Mucosa of stomach (tissue), 1 donor: ENCODE results near the gene ZSWIM2.
"Not testable (repeated sequence)": the region's sequence is repeated elsewhere in the genome, so short reads cannot be mapped to it uniquely, and the experiment has no call there.

Experiments
- H3K27me3 ChIP-seq: one replicate; pipeline ENCODE4 v1.7.0; 2013; ENCODE audit warnings: mild to moderate bottlenecking, low read length; ENCODE audit not compliant: control insufficient read depth, insufficient read depth
- H3K36me3 ChIP-seq: one replicate; pipeline ENCODE4 v1.7.0; 2013; ENCODE audit warnings: low read length; ENCODE audit not compliant: control insufficient read depth, insufficient read depth
- H3K4me1 ChIP-seq: one replicate; pipeline ENCODE4 v1.7.0; 2013; ENCODE audit warnings: mild to moderate bottlenecking, low read length; ENCODE audit not compliant: control insufficient read depth, insufficient read depth
- H3K4me3 ChIP-seq: one replicate; pipeline ENCODE4 v1.7.0; 2013; ENCODE audit warnings: low read length
- H3K9ac ChIP-seq: one replicate; pipeline ENCODE4 v1.7.0; 2013; ENCODE audit warnings: mild to moderate bottlenecking, low read length, moderate library complexity
- H3K9me3 ChIP-seq: one replicate; pipeline ENCODE4 v1.7.0; 2013; ENCODE audit warnings: mild to moderate bottlenecking, low read length, moderate library complexity; ENCODE audit not compliant: control insufficient read depth
- donor health status: Pancreatic carcinoma.

Gene ZSWIM2, protein sequence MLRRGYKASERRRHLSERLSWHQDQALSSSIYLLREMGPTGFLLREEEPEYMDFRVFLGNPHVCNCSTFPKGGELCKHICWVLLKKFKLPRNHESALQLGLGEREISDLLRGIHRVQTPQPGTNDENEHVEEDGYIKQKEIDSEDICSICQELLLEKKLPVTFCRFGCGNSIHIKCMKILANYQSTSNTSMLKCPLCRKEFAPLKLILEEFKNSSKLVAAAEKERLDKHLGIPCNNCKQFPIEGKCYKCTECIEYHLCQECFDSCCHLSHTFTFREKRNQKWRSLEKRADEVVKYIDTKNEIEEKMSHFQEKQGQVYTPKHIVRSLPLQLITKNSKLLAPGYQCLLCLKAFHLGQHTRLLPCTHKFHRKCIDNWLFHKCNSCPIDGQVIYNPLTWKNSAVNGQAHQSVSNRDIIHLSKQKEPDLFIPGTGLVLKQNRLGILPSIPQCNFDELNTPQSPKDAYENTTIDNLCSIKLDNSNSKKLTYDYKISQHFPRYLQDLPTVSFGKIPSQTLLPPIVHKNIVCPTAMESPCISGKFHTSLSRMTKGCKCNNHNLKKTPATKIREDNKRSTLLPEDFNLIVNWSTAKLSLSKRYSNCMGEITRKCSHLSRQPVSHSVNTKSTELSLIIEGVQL

GRCh38 chr2:186848873-186849578, at the start of gene ZSWIM2:
TSS of gene ZSWIM2 (minus strand) at chr2:186849170. CDS start at chr2:186849130, 40 bp downstream.
- H3K36me3 ChIP-seq = no peaks in the 10 kb centered on the region
- peak within 1 kb of the TSS; percentile 34 for H3K9ac ChIP-seq
- peaks cover 8% of the 10 kb centered on the region for H3K4me1 ChIP-seq
- H3K27me3 ChIP-seq = peaks cover 10% of the 10 kb centered on the region
- H3K9me3 ChIP-seq = no peaks in the 10 kb centered on the region
- H3K4me3 ChIP-seq = no peak within 1 kb of the TSS

DNA sequence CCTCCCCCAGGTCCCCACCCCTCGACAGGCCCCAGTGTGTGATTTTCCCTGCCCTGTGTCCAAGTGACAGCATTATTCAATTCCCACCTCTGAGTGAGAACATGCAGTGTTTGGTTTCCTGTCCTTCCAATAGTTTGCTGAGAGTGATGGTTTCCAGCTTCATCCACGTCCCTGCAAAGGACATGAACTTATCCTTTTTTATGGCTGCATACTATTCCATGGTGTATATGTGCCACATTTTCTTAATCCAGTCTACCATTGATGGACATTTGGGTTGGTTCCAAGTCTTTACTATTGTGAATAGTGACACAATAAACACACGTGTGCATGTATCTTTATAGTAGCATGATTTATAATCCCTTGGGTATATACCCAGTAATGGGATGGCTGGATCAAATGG, 47.2 kb upstream of the ZSWIM2 start:
- H3K36me3 ChIP-seq, H3K4me3 ChIP-seq, H3K9ac ChIP-seq, H3K27me3 ChIP-seq, H3K9me3 ChIP-seq, H3K4me1 ChIP-seq: not testable (repeated sequence)

DNA sequence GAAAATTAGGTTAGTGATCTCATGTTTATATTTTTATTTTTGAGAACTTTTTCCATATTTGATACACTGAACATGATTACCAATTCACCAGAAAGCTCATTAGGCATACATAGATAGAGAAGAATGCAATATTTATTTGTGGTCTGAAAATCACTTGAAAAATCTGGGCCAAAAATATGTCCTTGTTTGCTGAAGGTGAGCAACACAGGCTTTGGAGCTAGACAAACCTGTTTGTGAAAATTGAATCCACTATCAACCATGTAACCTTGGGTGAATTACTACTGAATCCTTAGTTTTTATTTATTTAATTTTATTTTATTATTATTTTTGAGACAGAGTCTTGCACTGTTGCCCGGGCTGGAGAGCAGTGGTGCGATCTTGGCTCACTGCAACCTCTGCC, 46.5 kb upstream of the ZSWIM2 start:
- no peaks in the 10 kb centered on the region for H3K4me1 ChIP-seq
- no peaks in the 10 kb centered on the region for H3K36me3 ChIP-seq
- no peaks in the 10 kb centered on the region for H3K27me3 ChIP-seq
- H3K9ac ChIP-seq = no peak overlapping the region
- H3K9me3 ChIP-seq = no peaks in the 10 kb centered on the region
- H3K4me3 ChIP-seq = no peak overlapping the region

DNA sequence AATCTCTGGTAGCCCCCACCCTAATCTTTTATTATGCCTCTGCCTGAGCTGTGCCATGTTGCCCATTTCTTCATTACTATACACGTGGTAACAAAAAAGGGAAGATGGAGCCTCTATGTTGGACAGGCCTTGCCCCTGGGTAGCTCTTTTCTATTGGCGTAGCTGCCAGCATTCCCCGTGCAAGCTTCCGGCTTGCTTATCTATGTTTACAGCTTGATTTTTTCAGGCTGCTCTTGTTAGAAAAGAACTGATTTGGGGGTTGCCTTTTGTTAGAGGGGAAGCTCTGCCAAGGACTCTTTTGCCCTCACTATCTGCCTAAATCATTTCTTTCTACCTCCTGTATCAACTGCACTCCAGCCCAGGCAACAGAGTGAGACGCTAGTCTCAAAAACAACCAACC, 45.5 kb upstream of the ZSWIM2 start:
- H3K9me3 ChIP-seq = no peaks in the 10 kb centered on the region
- no peak overlapping the region for H3K9ac ChIP-seq
- H3K4me3 ChIP-seq = no peak overlapping the region
- no peaks in the 10 kb centered on the region for H3K27me3 ChIP-seq
- H3K36me3 ChIP-seq = no peaks in the 10 kb centered on the region
- H3K4me1 ChIP-seq = no peaks in the 10 kb centered on the region

DNA sequence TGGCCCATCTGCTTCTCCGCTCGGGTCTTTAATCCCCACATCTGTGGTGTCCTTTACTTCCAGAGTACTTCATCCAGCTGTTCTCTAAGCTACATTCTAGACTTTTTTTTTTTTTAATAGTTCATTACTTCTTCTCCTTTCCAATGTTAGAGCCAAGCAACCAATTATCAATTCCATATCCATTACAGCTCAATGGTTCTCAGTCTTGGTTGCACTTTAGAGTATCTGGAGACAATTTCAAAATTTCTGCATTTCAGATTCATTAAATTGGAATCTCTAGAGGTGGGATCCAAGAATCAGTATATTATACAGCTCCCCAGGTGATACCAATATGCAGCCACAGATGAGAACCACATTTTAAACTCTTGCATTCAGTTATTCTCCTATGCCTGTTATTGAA, 43.9 kb upstream of the ZSWIM2 start:
- no peak overlapping the region for H3K4me3 ChIP-seq
- H3K36me3 ChIP-seq = no peaks in the 10 kb centered on the region
- no peaks in the 10 kb centered on the region for H3K27me3 ChIP-seq
- H3K4me1 ChIP-seq = no peaks in the 10 kb centered on the region
- no peaks in the 10 kb centered on the region for H3K9me3 ChIP-seq
- H3K9ac ChIP-seq = no peak overlapping the region

- H3K9me3 ChIP-seq = no peaks in the 10 kb centered on the region
- no peaks in the 10 kb centered on the region for H3K4me1 ChIP-seq
- H3K27me3 ChIP-seq = no peaks in the 10 kb centered on the region
- no peaks in the 10 kb centered on the region for H3K36me3 ChIP-seq
- no peak overlapping the region for H3K4me3 ChIP-seq
- no peak overlapping the region for H3K9ac ChIP-seq
These were observed 42.2 kb upstream of the ZSWIM2 start for GRCh38 chr2:186891185-186891621.

DNA sequence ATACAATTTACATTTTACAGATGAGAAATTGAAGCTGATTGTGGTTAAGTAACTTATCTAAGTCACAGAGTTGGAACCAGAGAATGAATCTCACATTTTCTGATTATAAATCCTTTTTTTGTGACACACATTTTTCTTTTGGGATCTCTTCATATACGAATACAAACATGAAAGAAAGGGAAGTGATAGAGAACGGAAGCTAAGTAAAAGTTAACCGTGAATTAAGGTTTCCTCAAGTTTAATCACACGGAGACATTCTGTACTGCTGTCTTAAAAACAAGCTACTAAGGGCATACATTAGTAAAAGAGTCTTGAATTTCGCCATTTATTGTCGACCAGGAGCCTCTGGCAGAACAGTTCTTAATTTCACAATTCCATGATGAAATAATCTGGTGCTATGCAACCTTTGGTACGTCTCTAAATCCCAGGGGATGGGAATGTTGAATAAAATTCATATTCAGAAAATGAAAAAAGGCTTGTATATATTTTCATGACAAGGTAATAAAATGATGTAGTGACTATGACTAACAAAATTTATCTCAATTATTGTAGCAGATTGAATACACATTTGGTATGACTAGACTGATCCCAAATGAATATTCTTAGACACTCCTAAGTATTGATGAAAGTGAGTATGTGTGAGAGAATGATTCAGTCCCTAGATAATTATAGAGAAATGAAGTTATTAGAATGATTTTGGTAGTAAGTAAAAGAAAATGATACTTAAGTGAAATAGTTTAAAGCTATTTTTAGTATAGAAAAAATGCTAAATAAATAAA, 40.3 kb upstream of the ZSWIM2 start:
- Histone ChIP-seq H3K36me3 (no peaks in the 10 kb centered on the region), H3K9ac (no peak overlapping the region), H3K4me1 (no peaks in the 10 kb centered on the region), H3K27me3 (no peaks in the 10 kb centered on the region), H3K9me3 (no peaks in the 10 kb centered on the region), H3K4me3 (no peak overlapping the region)

- H3K9ac ChIP-seq = no peak overlapping the region
- H3K36me3 ChIP-seq = no peaks in the 10 kb centered on the region
- H3K27me3 ChIP-seq = no peaks in the 10 kb centered on the region
These were observed 38.4 kb upstream of the ZSWIM2 start for GRCh38 chr2:186887107-186888090.

GRCh38 chr2:186884587-186884986, 35.6 kb upstream of the ZSWIM2 start:
- Histone ChIP-seq H3K36me3 (no peaks in the 10 kb centered on the region), H3K27me3 (no peaks in the 10 kb centered on the region), H3K4me1 (no peaks in the 10 kb centered on the region), H3K9ac (no peak overlapping the region), H3K4me3 (no peak overlapping the region), H3K9me3 (no peaks in the 10 kb centered on the region)

More at GRCh38 chr2:186887107-186888090, 38.4 kb upstream of the ZSWIM2 start:
- Histone ChIP-seq H3K4me1 (no peaks in the 10 kb centered on the region), H3K4me3 (no peak overlapping the region), H3K9me3 (no peaks in the 10 kb centered on the region)

DNA sequence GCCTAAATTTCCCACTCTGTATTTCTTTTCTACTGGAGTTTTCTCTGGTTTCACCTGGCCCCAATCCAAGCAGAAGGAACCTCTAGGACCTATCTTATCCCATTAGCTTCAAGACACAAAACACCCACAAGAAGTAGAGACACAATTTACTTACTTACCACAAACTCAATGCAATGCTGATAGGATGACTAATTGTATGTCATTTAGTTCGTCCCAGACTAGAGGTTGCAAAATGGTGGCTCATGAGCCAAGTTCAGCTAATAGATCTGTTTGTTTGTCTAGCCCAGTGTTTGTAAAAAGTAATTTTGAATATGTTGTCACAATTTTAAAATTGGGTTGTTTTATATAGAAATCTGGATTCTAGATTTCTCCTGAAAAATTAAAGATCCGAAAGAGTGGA, 34.7 kb upstream of the ZSWIM2 start:
- H3K27me3 ChIP-seq = no peaks in the 10 kb centered on the region
- no peaks in the 10 kb centered on the region for H3K36me3 ChIP-seq
- H3K4me3 ChIP-seq = no peak overlapping the region
- H3K9me3 ChIP-seq = no peaks in the 10 kb centered on the region
- no peaks in the 10 kb centered on the region for H3K4me1 ChIP-seq
- H3K9ac ChIP-seq = no peak overlapping the region

GRCh38 chr2:186882511-186883071, 33.6 kb upstream of the ZSWIM2 start:
- Histone ChIP-seq H3K27me3 (no peaks in the 10 kb centered on the region), H3K9me3 (no peaks in the 10 kb centered on the region), H3K4me1 (no peaks in the 10 kb centered on the region), H3K36me3 (no peaks in the 10 kb centered on the region), H3K4me3 (no peak overlapping the region), H3K9ac (no peak overlapping the region)
